Endometrium (tissue), 2 donors: ENCODE data around the gene CNRIP1.
"Not testable (repeated sequence)": the region's sequence is repeated elsewhere in the genome, so short reads cannot be mapped to it uniquely, and the experiment has no call there.

ENCODE experiments used
- FAIRE-seq: peaks from 2 replicates; lab custom pipeline; 2012; peaks lifted over from hg19 to GRCh38; lab: Jason Lieb, UNC
- donor health status: control.
- donor health status: control.

The CNRIP1 gene, protein sequence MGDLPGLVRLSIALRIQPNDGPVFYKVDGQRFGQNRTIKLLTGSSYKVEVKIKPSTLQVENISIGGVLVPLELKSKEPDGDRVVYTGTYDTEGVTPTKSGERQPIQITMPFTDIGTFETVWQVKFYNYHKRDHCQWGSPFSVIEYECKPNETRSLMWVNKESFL

GRCh38 chr2:68319398-68320117 is at the start of gene CNRIP1:
CNRIP1 (minus strand) TSS chr2:68319949; CDS start chr2:68319400, 549 bp downstream.
- no peak for FAIRE-seq

DNA sequence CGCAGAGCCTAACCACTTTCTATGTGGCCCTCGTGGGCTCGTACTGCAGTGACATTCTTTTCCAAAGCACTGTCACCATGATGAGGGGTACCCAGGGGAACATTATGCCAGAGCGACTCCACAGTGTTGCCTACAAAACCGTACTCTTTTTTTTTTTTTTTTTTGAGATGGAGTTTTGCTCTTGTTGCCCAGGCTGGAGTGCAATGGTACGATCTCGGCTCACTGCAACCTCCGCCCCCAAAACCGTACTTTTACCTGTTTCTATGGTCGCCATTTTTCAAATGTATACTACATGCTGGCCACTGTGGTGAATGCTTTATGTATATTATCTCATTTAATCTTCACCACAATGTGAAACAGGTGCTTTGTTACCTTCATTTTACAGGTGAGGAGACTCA is 49.6 kb upstream of the CNRIP1 start:
- no peak for FAIRE-seq

DNA sequence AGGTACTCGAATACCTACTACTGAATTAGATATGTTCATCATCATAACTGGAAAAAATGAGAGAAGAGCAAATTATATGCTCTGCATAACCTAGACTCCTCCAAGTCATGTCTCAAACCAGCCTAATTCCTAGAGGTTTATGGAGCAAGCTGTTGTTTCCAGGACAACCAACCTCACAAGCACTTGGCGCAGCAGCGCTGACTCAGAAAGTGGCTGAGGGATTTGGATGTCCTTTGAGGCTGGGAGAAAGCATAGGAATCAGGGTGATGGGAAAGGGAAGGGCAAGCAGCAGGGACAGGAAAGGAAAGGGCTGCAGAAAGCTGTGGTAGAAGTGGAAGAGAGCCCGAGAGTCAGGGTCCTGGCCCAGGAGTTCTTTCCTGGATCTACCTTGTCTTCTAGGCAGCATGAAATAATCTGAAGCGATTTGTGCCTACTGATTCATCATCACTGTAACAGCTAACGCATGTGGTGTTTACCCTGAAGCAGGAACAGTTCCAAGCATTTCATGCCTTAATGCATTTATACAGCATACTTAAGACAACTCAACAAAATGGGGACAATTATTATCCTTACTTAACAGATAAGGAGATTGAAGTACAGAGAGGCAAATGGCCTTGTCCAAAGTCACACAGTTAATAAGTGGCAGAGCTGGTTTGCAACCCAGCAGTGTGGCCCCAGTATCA is 49.0 kb upstream of the CNRIP1 start:
- FAIRE-seq = no peak

GRCh38 chr2:68367953-68368653 is 48.4 kb upstream of the CNRIP1 start:
- no peak for FAIRE-seq

- no peak for FAIRE-seq
These were observed 46.4 kb upstream of the CNRIP1 start for GRCh38 chr2:68366083-68366560.

- no peak for FAIRE-seq
These were observed 45.3 kb upstream of the CNRIP1 start, which contains the start of gene PLEK for GRCh38 chr2:68365087-68365486. PLEK (plus strand) TSS chr2:68365282; CDS start chr2:68365352, 70 bp downstream.

- FAIRE-seq = no peak
These were observed 44.0 kb upstream of the CNRIP1 start for GRCh38 chr2:68363721-68364120.

GRCh38 chr2:68362749-68363148 is 43.0 kb upstream of the CNRIP1 start:
- no peak for FAIRE-seq

DNA sequence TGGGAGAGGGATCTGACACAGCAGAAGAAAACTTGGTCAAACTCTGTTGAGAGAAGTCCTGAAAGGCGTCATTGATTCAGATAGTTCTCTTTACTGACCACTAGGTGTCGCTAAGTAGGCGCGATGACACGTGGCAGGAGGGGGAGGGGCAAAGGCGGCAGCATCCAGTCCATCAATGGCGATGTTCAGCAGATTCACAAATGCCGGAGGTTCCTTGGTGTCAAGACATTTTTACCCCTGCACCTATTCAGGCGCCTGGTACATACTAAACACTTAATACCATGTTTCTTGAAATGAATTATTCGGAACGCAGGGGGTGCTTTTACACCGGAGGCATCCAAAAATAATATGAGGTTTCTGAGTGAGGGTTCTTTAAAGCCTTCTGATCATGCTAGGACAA is 42.3 kb upstream of the CNRIP1 start:
- no peak for FAIRE-seq

GRCh38 chr2:68359889-68360288 is 40.1 kb upstream of the CNRIP1 start:
- FAIRE-seq = no peak

DNA sequence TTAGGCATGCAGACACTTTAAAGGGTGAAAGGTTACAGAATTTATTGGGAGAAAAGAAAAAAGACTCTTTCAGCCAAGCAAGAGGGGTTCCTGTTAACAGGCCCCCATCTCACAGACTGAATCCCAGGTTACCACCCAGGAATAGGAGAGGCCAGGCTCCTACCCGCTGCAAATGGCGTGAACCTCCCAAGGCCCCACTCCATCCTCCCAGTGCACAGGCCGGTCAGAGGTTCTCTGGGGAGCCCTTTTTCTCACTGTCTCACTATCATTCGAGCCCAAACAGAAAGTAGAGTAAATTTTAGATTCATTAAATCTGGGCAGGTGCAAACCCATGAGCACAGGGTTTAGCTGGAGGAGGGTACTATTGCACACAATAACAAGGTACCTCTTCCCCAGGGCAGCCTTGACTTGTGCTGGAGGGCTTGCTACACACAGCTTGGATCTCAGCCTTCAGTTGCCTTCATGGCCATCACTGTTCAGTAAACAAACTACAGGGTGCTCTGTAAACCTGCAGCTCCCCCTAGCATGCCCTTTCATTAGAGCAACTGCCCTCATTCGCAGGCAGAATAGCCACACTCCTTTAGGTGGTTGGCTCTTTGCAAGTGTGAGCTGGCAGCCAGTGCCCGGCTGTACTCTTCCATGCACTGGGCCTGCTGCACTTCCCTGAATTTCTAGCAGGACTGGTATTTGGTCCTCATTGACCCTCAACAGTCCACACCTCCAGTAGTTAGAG is 38.0 kb upstream of the CNRIP1 start:
- no peak for FAIRE-seq

GRCh38 chr2:68356599-68357239 is 37.0 kb upstream of the CNRIP1 start:
- FAIRE-seq = no peak

GRCh38 chr2:68352651-68353391 is 33.1 kb upstream of the CNRIP1 start:
- FAIRE-seq = no peak

GRCh38 chr2:68351997-68352396 is 32.2 kb upstream of the CNRIP1 start:
- FAIRE-seq = no peak

GRCh38 chr2:68349091-68349490 is 29.3 kb upstream of the CNRIP1 start:
- not testable (repeated sequence) for FAIRE-seq

DNA sequence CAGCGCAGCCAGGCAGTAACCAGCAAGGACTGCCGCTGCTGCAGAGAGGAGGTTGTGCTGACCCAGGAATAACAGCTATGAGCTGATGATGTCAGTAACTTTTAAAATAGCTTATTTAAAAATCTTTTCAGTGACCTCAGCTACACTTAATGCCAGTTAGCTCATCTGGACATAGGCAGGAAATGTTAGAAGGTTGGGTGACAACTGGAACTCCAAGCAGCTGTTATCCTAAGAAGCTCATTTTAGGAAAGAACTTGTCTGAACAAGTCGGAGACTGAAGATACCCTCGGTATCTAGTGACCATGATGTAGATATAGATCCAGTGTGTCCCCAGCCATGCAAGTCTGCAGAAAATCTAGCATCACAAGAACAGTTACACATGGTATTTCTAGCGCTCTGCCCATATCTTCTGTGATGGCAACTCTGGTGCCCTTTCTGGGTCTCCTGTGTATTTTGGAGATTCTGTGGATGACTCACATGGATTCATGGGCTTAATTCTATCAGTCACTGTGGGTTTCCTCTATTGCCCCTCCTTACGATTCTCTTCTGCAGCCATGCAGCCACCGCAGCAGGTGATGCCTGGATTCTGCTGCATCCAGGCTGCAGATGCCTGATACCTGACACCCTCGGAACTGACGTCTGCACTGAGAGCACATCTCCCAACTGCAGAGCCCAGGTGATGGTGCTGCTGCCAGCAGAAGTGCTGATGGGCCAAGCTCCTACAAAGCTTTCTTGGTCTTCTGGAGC is 25.6 kb upstream of the CNRIP1 start:
- no peak for FAIRE-seq

DNA sequence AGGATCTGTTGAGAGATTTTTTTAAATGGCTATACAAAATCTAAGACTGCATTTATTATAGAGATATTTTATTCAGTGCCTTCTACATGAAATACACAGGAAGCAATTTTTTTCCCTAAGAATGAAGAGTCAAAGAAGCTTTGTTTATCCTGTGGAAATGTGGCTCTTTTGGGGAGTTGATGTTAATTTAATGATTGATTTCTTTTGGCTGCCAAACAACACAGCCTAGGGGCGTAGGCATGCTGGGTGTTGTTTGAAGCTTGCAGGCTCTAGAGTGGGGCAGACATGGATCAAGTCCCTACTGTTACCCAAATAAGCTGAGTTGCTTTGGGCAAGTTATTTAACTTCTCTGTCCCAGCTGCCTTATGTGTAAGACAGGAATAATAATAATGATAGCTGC is 24.3 kb upstream of the CNRIP1 start:
- no peak for FAIRE-seq

DNA sequence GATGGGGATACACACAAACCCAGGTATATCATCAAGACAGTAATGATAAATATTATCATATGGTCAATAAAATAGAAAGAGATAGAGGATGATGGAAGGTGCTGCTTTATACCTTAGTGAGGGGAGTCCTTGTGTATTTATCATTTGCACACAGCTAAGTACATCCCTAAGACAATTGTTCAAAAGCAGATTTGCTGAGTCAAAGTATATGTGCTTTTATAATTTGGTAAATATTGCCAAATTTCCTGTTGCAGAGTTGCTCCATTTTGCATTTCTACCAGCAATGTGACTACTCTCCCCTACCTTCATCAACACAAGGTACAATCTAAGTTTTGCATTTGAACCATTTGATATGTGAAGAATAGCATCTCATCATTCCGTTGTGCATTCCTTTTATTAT is 22.7 kb upstream of the CNRIP1 start:
- no peak for FAIRE-seq

DNA sequence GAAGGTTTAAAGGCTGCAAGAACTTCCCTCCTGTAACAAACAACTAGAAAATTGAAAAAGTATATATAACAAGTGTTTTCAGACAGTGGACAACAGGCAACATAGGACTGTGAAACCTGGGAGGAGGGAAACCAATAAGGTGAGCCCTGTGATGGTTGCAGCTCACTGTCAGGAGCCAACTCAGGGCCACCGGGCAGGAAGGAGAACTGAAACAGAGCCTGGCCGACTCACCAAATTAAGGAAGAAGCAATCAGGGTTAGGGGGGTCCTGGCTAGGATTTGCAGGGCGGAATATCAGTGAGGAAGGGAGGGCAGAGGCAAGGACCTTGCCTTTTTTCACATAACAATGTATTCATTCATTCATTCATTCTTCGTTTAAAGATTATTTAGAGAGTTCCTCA is 21.8 kb upstream of the CNRIP1 start:
- FAIRE-seq = no peak

DNA sequence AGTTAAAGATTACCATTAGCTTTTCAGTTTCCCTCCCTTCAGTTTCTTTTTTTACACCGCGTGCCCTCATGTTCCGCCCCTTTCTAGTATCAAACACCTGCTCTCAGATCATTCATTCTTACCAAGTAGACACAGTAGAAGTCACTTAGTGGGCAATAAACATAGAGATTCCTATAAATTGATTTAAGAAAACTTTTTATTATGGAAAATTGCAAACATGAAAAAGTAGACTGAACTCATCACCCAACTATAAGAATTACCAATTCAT is 21.2 kb upstream of the CNRIP1 start:
- FAIRE-seq = no peak
